NCI-H226 (cell line): ENCODE data around the gene CFAP65.
A peak's percentile ranks its signal among the peaks of the same experiment; 100 is the strongest.

Source experiments
- DNase-seq: peaks from one replicate; pipeline ENCODE4 v3.0.0-alpha.2; 2015

CFAP65 gene

GRCh38 chr2:219010162-219010756 lies 31.1 kb downstream of the CFAP65 start:
- DNase-seq, result peak; percentile 36

- DNase-seq, result no peak
Observed at GRCh38 chr2:219009294-219009693, 32.0 kb downstream of the CFAP65 start.

- DNase-seq, result no peak
Observed at GRCh38 chr2:219003979-219004378, 37.3 kb downstream of the CFAP65 start.

- DNase-seq, result no peak
Observed at GRCh38 chr2:219003267-219003634, 38.1 kb downstream of the CFAP65 start.

- DNase-seq, result no peak
Observed at GRCh38 chr2:219002395-219003266, 38.7 kb downstream of the CFAP65 start.

- no peak for DNase-seq
Observed at GRCh38 chr2:219001577-219002394, 39.5 kb downstream of the CFAP65 start.

GRCh38 chr2:219001100-219001576 lies 40.2 kb downstream of the CFAP65 start:
- no peak for DNase-seq

GRCh38 chr2:219000569-219000960 lies 40.8 kb downstream of the CFAP65 start:
- no peak for DNase-seq

GRCh38 chr2:218999881-219000568 lies 41.3 kb downstream of the CFAP65 start:
- DNase-seq, result no peak

GRCh38 chr2:218999021-218999880 lies 42.1 kb downstream of the CFAP65 start:
- no peak for DNase-seq

- DNase-seq, result no peak
Observed at GRCh38 chr2:218998414-218999002, 42.8 kb downstream of the CFAP65 start.

GRCh38 chr2:218997731-218998130 lies 43.6 kb downstream of the CFAP65 start:
- no peak for DNase-seq

- no peak for DNase-seq
Observed at GRCh38 chr2:218996937-218997336, 44.4 kb downstream of the CFAP65 start.

- DNase-seq, result peak; percentile 67
Observed at GRCh38 chr2:218995972-218996711, 45.2 kb downstream of the CFAP65 start.

- DNase-seq, result no peak
Observed at GRCh38 chr2:218995561-218995960, 45.8 kb downstream of the CFAP65 start.

GRCh38 chr2:218993345-218994315 lies 47.7 kb downstream of the CFAP65 start, which contains the start of gene CRYBA2:
Gene CRYBA2, minus strand, starts transcription at chr2:218993422. Its CDS starts 246 bp downstream, at chr2:218993176.
- no peak for DNase-seq

- no peak for DNase-seq
Observed at GRCh38 chr2:218992703-218993344, 48.5 kb downstream of the CFAP65 start.

- no peak for DNase-seq
Observed at GRCh38 chr2:218992196-218992595, 49.1 kb downstream of the CFAP65 start.
